A673 (cell line): ENCODE results near the gene KCNC3.

ENCODE experiments used
- EZH2 ChIP-seq: fragments of 200-600 bp; sonication (generic); IDR thresholded peaks from 2 replicates; pipeline ENCODE4 v1.6.1; 2017; ENCODE audit warnings: borderline replicate concordance, low read depth, mild to moderate bottlenecking, mixed read lengths, antibody characterized with exemption, low read length; ENCODE audit not compliant: poor library complexity, severe bottlenecking
- TF ChIP-seq, protein P1 (sequence below): fragments of 300-800, 200-600 bp; sonication (generic); conservative IDR thresholded peaks from 2 replicates; pipeline ENCODE4 v1.5.1; 2017; ENCODE audit warnings: low read depth, mild to moderate bottlenecking, antibody characterized with exemption, low read length, moderate library complexity, mixed read lengths

GRCh38 chr19:50272263-50272897, 56.8 kb downstream of the KCNC3 start:
- TF ChIP-seq, protein P1, sequence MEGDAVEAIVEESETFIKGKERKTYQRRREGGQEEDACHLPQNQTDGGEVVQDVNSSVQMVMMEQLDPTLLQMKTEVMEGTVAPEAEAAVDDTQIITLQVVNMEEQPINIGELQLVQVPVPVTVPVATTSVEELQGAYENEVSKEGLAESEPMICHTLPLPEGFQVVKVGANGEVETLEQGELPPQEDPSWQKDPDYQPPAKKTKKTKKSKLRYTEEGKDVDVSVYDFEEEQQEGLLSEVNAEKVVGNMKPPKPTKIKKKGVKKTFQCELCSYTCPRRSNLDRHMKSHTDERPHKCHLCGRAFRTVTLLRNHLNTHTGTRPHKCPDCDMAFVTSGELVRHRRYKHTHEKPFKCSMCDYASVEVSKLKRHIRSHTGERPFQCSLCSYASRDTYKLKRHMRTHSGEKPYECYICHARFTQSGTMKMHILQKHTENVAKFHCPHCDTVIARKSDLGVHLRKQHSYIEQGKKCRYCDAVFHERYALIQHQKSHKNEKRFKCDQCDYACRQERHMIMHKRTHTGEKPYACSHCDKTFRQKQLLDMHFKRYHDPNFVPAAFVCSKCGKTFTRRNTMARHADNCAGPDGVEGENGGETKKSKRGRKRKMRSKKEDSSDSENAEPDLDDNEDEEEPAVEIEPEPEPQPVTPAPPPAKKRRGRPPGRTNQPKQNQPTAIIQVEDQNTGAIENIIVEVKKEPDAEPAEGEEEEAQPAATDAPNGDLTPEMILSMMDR = no peak
- TF ChIP-seq EZH2 = no peak
